Skin of body (tissue), 2 donors: ENCODE data around the gene DIDO1. TPM values are rescaled to one million over a fixed set of nuclear protein-coding genes. Genes with fewer than 3 reads are reported as not detected.
A peak's percentile ranks its signal among the peaks of the same experiment; 100 is the strongest.

Source experiments
- DNase-seq: peaks from one replicate; lab custom pipeline; 2025; lab: John Stamatoyannopoulos, UW
- total RNA-seq: library from RNA; depleted of rRNA; stranded (reverse); fragments of >200 nt; gene quantifications from one replicate; pipeline ENCODE4 v1.2.3, GENCODE V29; 2014

The DIDO1 gene
- total RNA-seq: 34.4 TPM

GRCh38 chr20:62926229-62927127 is at the start of gene DIDO1:
DIDO1 (minus strand) TSS chr20:62926505.
- DNase-seq: peak; percentile 56

GRCh38 chr20:62975251-62975760 is 49.0 kb upstream of the DIDO1 start:
- DNase-seq: no peak

- DNase-seq: no peak
Observed at GRCh38 chr20:62972845-62973745, 46.8 kb upstream of the DIDO1 start.

- peak; percentile 51 for DNase-seq
Observed at GRCh38 chr20:62971950-62972844, 45.9 kb upstream of the DIDO1 start.

GRCh38 chr20:62971211-62971949 is 45.1 kb upstream of the DIDO1 start:
- no peak for DNase-seq

- DNase-seq: no peak
Observed at GRCh38 chr20:62970307-62971210, 44.3 kb upstream of the DIDO1 start.

GRCh38 chr20:62969939-62970306 is 43.6 kb upstream of the DIDO1 start:
- DNase-seq: no peak

GRCh38 chr20:62969179-62969760 is 43.0 kb upstream of the DIDO1 start:
- DNase-seq: no peak

- no peak for DNase-seq
Observed at GRCh38 chr20:62968378-62969178, 42.3 kb upstream of the DIDO1 start.

- DNase-seq: no peak
Observed at GRCh38 chr20:62967628-62968351, 41.5 kb upstream of the DIDO1 start.

GRCh38 chr20:62967149-62967501 is 40.8 kb upstream of the DIDO1 start:
- DNase-seq: no peak

GRCh38 chr20:62966212-62967148 is 40.2 kb upstream of the DIDO1 start:
- DNase-seq: no peak

- DNase-seq: no peak
Observed at GRCh38 chr20:62965363-62965771, 39.1 kb upstream of the DIDO1 start.

GRCh38 chr20:62964700-62965099 is 38.4 kb upstream of the DIDO1 start:
- peak; percentile 28 for DNase-seq

- no peak for DNase-seq
Observed at GRCh38 chr20:62963614-62964397, 37.5 kb upstream of the DIDO1 start.
